ENCODE measurements around the gene CD247.

GRCh38 chr1:167553136-167554027 is 35.1 kb upstream of the CD247 start, which contains the start of gene CREG1:
- TF ChIP-seq EZH2 (IDR thresholded peaks at IDR 0.05; ENCODE audit: low read length, unreplicated experiment) = no peak
- TF ChIP-seq, protein P1, sequence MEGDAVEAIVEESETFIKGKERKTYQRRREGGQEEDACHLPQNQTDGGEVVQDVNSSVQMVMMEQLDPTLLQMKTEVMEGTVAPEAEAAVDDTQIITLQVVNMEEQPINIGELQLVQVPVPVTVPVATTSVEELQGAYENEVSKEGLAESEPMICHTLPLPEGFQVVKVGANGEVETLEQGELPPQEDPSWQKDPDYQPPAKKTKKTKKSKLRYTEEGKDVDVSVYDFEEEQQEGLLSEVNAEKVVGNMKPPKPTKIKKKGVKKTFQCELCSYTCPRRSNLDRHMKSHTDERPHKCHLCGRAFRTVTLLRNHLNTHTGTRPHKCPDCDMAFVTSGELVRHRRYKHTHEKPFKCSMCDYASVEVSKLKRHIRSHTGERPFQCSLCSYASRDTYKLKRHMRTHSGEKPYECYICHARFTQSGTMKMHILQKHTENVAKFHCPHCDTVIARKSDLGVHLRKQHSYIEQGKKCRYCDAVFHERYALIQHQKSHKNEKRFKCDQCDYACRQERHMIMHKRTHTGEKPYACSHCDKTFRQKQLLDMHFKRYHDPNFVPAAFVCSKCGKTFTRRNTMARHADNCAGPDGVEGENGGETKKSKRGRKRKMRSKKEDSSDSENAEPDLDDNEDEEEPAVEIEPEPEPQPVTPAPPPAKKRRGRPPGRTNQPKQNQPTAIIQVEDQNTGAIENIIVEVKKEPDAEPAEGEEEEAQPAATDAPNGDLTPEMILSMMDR (conservative IDR thresholded peaks at IDR 0.05; ENCODE audit: low read depth, low read length) = no peak
